SK-N-SH treated with all-trans-retinoic acid at 6 μM for 48 hours (cell line): Measurements from ENCODE around the gene CYGB.

ENCODE experiments used
- ATAC-seq: fragments of 200-7000 bp; cut with Tn5 transposase; 3 replicates; pipeline ENCODE4 v1.9.1; 2020; ENCODE audit warnings: mild to moderate bottlenecking, moderate library complexity
- ARNTL ChIP-seq: fragments of 450-650 bp; formaldehyde crosslinking; IDR thresholded peaks from 2 replicates; pipeline ENCODE4 v1.5.0; 2020; ENCODE audit warnings: low read depth, mild to moderate bottlenecking, moderate library complexity, borderline replicate concordance
- BACH2 ChIP-seq: fragments of 250-450 bp; sonication (Bioruptor Pico); IDR thresholded peaks from 2 replicates; pipeline ENCODE4 v1.9.0; 2021; ENCODE audit warnings: mild to moderate bottlenecking, borderline replicate concordance
- CREB5 ChIP-seq: fragments of 250-450 bp; sonication (Bioruptor Pico); IDR thresholded peaks from 2 replicates; pipeline ENCODE4 v1.5.1; 2020; ENCODE audit warnings: low read depth, mild to moderate bottlenecking, moderate library complexity
- CSDC2 ChIP-seq: fragments of 250-450 bp; sonication (Bioruptor Pico); IDR thresholded peaks from 2 replicates; pipeline ENCODE4 v1.5.0; 2020; ENCODE audit warnings: mild to moderate bottlenecking, moderate library complexity
- CSRNP3 ChIP-seq: fragments of 250-450 bp; sonication (Bioruptor Pico); IDR thresholded peaks from 2 replicates; pipeline ENCODE4 v1.5.1; 2021; ENCODE audit warnings: mild to moderate bottlenecking, moderate library complexity
- GLIS3 ChIP-seq: fragments of 250-450 bp; sonication (Bioruptor Pico); IDR thresholded peaks from 2 replicates; pipeline ENCODE4 v1.5.0; 2020; ENCODE audit warnings: mild to moderate bottlenecking, moderate library complexity
- ISL1 ChIP-seq: fragments of 250-450 bp; sonication (Bioruptor Pico); IDR thresholded peaks from 2 replicates; pipeline ENCODE4 v2.1.2; 2022; ENCODE audit warnings: mild to moderate bottlenecking, moderate library complexity
- OSR1 ChIP-seq: fragments of 250-450 bp; sonication (Bioruptor Pico); IDR thresholded peaks from 2 replicates; pipeline ENCODE4 v1.8.0; 2022; ENCODE audit warnings: moderate library complexity, mild to moderate bottlenecking, inconsistent platforms
- PATZ1 ChIP-seq: fragments of 250-450 bp; sonication (Bioruptor Pico); IDR thresholded peaks from 2 replicates; pipeline ENCODE4 v1.8.0; 2020; ENCODE audit warnings: mild to moderate bottlenecking, moderate library complexity, borderline replicate concordance
- POU6F1 ChIP-seq: fragments of 250-450 bp; sonication (Bioruptor Pico); IDR thresholded peaks from 2 replicates; pipeline ENCODE4 v1.8.0; 2021; ENCODE audit warnings: low read depth, mild to moderate bottlenecking, moderate library complexity, borderline replicate concordance
- PPARA ChIP-seq: fragments of 250-450 bp; sonication (Bioruptor Pico); IDR thresholded peaks from 2 replicates; pipeline ENCODE4 v1.5.0; 2020; ENCODE audit warnings: mild to moderate bottlenecking, borderline replicate concordance
- RARB ChIP-seq: fragments of 250-450 bp; sonication (Bioruptor Pico); IDR thresholded peaks from 2 replicates; pipeline ENCODE4 v1.8.0; 2021; ENCODE audit warnings: mild to moderate bottlenecking, moderate library complexity
- SNAI2 ChIP-seq: fragments of 250-450 bp; sonication (Bioruptor Pico); IDR thresholded peaks from 2 replicates; pipeline ENCODE4 v1.5.0; 2020; ENCODE audit warnings: mild to moderate bottlenecking, moderate library complexity
- TOX ChIP-seq: fragments of 250-450 bp; sonication (Bioruptor Pico); IDR thresholded peaks from 2 replicates; pipeline ENCODE4 v1.8.0; 2021; ENCODE audit warnings: mild to moderate bottlenecking, moderate library complexity, borderline replicate concordance
- TSHZ2 ChIP-seq: fragments of 250-450 bp; sonication (Bioruptor Pico); IDR thresholded peaks from 2 replicates; pipeline ENCODE4 v1.5.0; 2020; ENCODE audit warnings: mild to moderate bottlenecking, moderate library complexity
- ZC3H10 ChIP-seq: fragments of 250-450 bp; sonication (Bioruptor Pico); IDR thresholded peaks from 2 replicates; pipeline ENCODE4 v1.5.1; 2021; ENCODE audit warnings: mild to moderate bottlenecking, moderate library complexity
- ZFP3 ChIP-seq: fragments of 250-450 bp; sonication (Bioruptor Pico); IDR thresholded peaks from 2 replicates; pipeline ENCODE4 v1.5.0; 2020; ENCODE audit warnings: mild to moderate bottlenecking, moderate library complexity
- ZNF565 ChIP-seq: fragments of 450-650 bp; formaldehyde crosslinking; conservative IDR thresholded peaks from 2 replicates; pipeline ENCODE4 v1.5.0; 2020; ENCODE audit warnings: low read depth, mild to moderate bottlenecking, moderate library complexity
- ZNF70 ChIP-seq: fragments of 450-650 bp; formaldehyde crosslinking; IDR thresholded peaks from 2 replicates; pipeline ENCODE4 v1.5.0; 2020; ENCODE audit warnings: mild to moderate bottlenecking, moderate library complexity
- ZNF8 ChIP-seq: fragments of 450-650 bp; formaldehyde crosslinking; IDR thresholded peaks from 2 replicates; pipeline ENCODE4 v1.5.0; 2020; ENCODE audit warnings: mild to moderate bottlenecking, moderate library complexity

The CYGB gene

GRCh38 chr17:76561332-76561731 lies 23.8 kb upstream of the CYGB start:
- no peak for ATAC-seq
- TF ChIP-seq TOX (no peak), RARB (no peak), ZNF70 (no peak), PATZ1 (no peak), ZNF8 (CRISPR knock-in tag) (no peak), GLIS3 (no peak), POU6F1 (CRISPR knock-in tag) (no peak), TSHZ2 (no peak), CREB5 (CRISPR knock-in tag) (no peak), PPARA (CRISPR knock-in tag) (no peak), SNAI2 (CRISPR knock-in tag) (no peak), CSRNP3 (CRISPR knock-in tag) (no peak), ISL1 (no peak), OSR1 (CRISPR knock-in tag) (no peak), BACH2 (no peak)

- ATAC-seq: no peak
- TF ChIP-seq CSRNP3 (CRISPR knock-in tag) (no peak), OSR1 (CRISPR knock-in tag) (no peak)
These were observed 23.3 kb upstream of the CYGB start for GRCh38 chr17:76560877-76561221.

- ATAC-seq: no peak
- TF ChIP-seq ARNTL (no peak), CSRNP3 (CRISPR knock-in tag) (no peak), GLIS3 (no peak), ZFP3 (no peak), ZNF565 (CRISPR knock-in tag) (no peak), TOX (no peak), ZNF8 (CRISPR knock-in tag) (no peak), TSHZ2 (no peak), PPARA (CRISPR knock-in tag) (no peak), RARB (no peak), ZC3H10 (CRISPR knock-in tag) (no peak), CSDC2 (CRISPR knock-in tag) (no peak)
These were observed 22.7 kb upstream of the CYGB start for GRCh38 chr17:76560036-76560876.
